Duodenal mucosa (tissue), 2 donors: Measurements from ENCODE around the gene COQ4.

ENCODE experiments used
- H3K27ac ChIP-seq: one replicate; pipeline ENCODE4 v1.7.0; 2013; ENCODE audit warnings: low read depth, low read length
- H3K27me3 ChIP-seq, 2 donors: one replicate each; pipeline ENCODE4 v1.7.0; 2013; ENCODE audit warnings: low read length in 2 of 2, control low read depth in 1 of 2; ENCODE audit not compliant: insufficient read depth in 2 of 2, control insufficient read depth in 1 of 2
- H3K36me3 ChIP-seq, 2 donors: one replicate each; pipeline ENCODE4 v1.7.0; 2013; ENCODE audit warnings: low read length in 2 of 2, control low read depth in 1 of 2; ENCODE audit not compliant: insufficient read depth in 2 of 2, control insufficient read depth in 1 of 2
- H3K4me1 ChIP-seq, 2 donors: one replicate each; pipeline ENCODE4 v1.7.0; 2013; ENCODE audit warnings: low read length in 2 of 2, control low read depth in 1 of 2; ENCODE audit not compliant: insufficient read depth in 2 of 2, control insufficient read depth in 1 of 2
- H3K4me3 ChIP-seq, 2 donors: one replicate each; pipeline ENCODE4 v1.7.0; 2013; ENCODE audit warnings: low read length in 2 of 2, low read depth in 1 of 2
- H3K9ac ChIP-seq, 2 donors: one replicate each; pipeline ENCODE4 v1.7.0; 2013; ENCODE audit warnings: low read length in 2 of 2, low read depth in 1 of 2
- H3K9me3 ChIP-seq, 2 donors: one replicate each; pipeline ENCODE4 v1.7.0; 2013; ENCODE audit warnings: low read length in 2 of 2, control low read depth in 1 of 2; ENCODE audit not compliant: control insufficient read depth in 1 of 2

Gene COQ4

DNA sequence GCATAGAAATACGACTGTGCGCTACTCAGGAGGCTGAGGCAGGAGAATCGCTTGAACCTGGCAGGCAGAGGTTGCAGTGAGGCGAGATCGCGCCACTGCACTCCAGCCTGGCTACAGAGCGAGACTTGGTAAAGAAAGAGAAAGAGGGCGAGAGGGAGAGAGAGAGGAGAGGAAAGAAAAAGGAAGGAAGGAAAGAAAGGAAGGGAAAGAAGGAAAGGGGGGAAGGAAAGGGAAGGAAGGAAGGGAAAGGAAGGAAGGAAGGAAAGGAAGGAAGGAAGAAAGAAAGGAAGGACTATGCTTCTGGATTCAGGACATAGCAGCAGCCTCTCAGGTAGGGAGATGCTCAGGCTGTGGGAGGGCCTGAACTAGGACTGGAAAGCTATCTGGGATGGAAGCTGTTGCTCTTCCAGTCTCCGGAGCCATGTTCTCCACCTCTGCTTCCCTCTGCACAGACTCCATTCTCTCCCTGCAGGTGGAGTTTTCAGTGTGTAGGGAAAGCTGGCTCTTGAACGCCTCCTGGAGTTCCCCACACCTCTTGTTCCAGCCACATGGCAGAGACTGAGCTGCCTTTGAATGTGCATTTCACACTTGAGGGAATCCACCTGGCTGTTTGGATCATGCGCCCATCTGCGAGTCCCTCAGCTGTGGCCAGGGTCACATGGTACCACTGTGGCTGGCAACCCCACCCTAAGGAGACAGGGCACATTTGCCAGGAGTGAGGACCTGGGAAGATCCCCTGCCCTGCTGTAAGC lies 37.4 kb upstream of the COQ4 start:
- Histone ChIP-seq H3K4me3 (no peak overlapping the region), H3K9me3 (no peaks in the 10 kb centered on the region), H3K4me1 (no peaks in the 10 kb centered on the region), H3K27me3 (no peaks in the 10 kb centered on the region), H3K27ac (no peak overlapping the region), H3K36me3 (peaks cover 13 to 26% of the 10 kb centered on the region in 2 donors), H3K9ac (no peak overlapping the region)

DNA sequence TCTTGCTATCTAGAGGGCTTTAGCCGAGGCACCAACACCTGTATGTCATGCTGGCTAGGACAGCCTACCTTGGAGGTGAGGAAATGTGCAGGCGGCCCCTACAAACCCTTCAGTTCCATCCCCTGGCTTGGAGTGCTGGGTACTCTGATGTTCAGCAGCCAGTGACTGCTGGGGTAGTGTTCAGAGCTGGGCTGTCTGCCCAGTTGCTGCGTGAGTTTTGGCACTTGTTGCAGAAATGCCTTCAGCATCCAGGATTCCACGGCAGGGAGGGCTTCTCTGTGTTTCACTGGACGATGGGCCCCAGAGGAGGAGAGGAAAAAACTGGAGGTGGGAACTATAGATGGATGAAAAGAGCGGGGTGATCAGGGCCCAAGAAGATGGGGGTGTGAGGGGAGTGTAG lies 36.2 kb upstream of the COQ4 start:
- H3K27ac ChIP-seq = no peak overlapping the region
- no peaks in the 10 kb centered on the region for H3K4me1 ChIP-seq
- no peaks in the 10 kb centered on the region for H3K9me3 ChIP-seq
- H3K9ac ChIP-seq = no peak overlapping the region
- H3K27me3 ChIP-seq = no peaks in the 10 kb centered on the region
- H3K36me3 ChIP-seq = peaks cover 13 to 26% of the 10 kb centered on the region in 2 donors
- H3K4me3 ChIP-seq = no peak overlapping the region

DNA sequence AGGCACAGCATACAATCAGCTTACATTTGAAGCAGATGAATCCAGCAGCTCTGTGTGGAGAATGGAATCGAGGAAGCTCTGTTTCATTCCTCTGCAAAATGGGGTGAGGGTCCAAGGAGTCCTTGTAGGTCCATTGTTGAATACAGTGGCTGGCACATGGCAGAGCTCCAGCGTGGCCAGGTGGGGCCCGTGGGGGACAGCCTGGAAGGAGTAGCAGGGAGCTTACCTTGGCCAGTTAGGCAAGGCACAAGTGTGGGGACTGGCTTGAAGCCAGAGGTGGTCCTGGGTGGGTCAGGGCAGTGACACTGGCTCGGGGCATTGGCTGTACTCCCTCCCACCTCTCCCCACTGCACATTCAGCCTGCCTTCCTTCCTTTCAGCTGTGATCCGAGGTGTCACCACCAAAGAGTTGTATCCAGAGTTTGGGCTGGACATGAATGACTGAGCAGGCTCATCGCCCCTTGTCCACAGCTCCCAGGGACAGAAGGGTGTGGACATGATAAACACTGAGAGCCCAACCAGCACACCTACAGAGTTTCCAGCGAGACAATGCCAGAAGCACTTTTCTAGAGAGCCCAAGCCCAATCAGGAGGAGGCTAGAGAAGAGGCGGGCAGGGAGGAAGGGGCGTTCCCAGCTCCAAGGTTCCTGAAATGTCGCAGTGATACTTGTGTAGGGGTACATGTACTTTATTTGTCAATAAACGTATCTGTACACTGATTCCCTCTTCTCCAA lies 34.2 kb upstream of the COQ4 start:
- Histone ChIP-seq H3K9me3 (no peaks in the 10 kb centered on the region), H3K27me3 (no peaks in the 10 kb centered on the region), H3K27ac (no peak overlapping the region), H3K4me3 (no peak overlapping the region), H3K9ac (no peak overlapping the region), H3K36me3 (peaks cover 13 to 26% of the 10 kb centered on the region in 2 donors), H3K4me1 (no peaks in the 10 kb centered on the region)

DNA sequence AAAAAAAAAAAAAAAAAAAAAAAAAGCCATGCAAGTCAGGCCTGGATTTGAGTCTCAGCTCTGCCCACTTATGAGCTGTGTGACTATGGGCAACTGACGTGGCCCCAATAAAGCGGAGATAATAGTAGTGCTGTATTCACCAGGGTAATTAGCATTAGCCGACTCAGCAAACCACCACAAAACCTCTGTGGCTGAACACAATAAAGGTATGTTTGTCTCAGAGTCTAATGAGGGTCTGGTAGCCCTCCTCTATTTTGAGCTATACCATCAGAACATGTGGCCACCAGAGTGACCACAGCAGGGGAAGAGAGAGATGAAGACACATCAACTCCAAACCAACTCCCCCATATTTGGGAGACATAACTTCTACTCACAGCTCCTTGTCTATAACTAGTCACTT lies 30.6 kb upstream of the COQ4 start:
- peaks cover 0 to 9% of the 10 kb centered on the region in 2 donors for H3K36me3 ChIP-seq
- H3K4me1 ChIP-seq = peaks cover 14 to 15% of the 10 kb centered on the region in 2 donors
- H3K27me3 ChIP-seq = no peaks in the 10 kb centered on the region
- no peaks in the 10 kb centered on the region for H3K9me3 ChIP-seq
- no peak overlapping the region for H3K27ac ChIP-seq
- no peak overlapping the region for H3K4me3 ChIP-seq
- H3K9ac ChIP-seq = no peak overlapping the region

DNA sequence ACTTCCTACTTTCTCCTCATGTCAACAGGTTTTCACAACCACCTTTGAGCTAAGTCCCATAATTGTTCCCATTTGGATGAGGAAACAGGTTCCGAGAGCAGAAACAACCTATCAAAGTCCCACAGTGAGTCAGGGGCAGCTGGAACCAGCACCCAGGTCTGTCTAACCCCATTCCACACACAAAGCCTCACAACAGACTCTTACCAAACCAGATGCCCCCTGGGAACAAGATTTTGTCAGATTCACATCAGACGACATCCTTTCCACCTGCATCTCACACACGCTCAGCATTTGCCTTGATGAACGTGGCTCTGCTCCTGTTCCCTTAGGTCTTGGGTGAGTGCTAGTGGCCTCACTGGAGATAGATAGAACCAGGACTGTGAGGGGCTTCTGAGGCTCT lies 29.5 kb upstream of the COQ4 start:
- no peak overlapping the region for H3K27ac ChIP-seq
- H3K27me3 ChIP-seq = no peaks in the 10 kb centered on the region
- peaks cover 0 to 8% of the 10 kb centered on the region in 2 donors for H3K36me3 ChIP-seq
- no peaks in the 10 kb centered on the region for H3K9me3 ChIP-seq
- no peak overlapping the region for H3K4me3 ChIP-seq
- peaks cover 21% of the 10 kb centered on the region in 2 donors for H3K4me1 ChIP-seq
- H3K9ac ChIP-seq = no peak overlapping the region

DNA sequence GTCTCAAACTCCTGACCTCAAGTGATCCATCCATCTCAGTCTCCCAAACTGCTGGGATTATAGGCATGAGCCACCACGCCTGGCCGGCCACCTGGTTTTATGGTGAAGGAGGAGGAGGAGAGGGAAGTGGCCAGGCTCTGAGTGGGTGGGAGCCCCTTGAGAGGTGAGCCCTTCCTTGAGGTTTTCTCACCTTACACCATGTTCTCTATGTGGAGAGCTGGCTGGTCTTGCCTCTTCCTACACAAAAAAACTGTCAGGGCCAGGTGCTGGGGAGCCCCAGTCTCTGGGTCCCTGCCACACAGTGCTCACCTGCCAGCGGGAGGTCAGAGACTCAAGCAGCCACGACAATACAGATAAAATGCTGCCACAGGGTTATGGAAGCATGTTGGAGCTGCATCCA lies 28.5 kb upstream of the COQ4 start:
- Histone ChIP-seq H3K4me3 (no peak overlapping the region), H3K9me3 (no peaks in the 10 kb centered on the region), H3K27ac (no peak overlapping the region), H3K27me3 (no peaks in the 10 kb centered on the region), H3K36me3 (no peaks in the 10 kb centered on the region), H3K9ac (no peak overlapping the region), H3K4me1 (peaks cover 28 to 29% of the 10 kb centered on the region in 2 donors)

DNA sequence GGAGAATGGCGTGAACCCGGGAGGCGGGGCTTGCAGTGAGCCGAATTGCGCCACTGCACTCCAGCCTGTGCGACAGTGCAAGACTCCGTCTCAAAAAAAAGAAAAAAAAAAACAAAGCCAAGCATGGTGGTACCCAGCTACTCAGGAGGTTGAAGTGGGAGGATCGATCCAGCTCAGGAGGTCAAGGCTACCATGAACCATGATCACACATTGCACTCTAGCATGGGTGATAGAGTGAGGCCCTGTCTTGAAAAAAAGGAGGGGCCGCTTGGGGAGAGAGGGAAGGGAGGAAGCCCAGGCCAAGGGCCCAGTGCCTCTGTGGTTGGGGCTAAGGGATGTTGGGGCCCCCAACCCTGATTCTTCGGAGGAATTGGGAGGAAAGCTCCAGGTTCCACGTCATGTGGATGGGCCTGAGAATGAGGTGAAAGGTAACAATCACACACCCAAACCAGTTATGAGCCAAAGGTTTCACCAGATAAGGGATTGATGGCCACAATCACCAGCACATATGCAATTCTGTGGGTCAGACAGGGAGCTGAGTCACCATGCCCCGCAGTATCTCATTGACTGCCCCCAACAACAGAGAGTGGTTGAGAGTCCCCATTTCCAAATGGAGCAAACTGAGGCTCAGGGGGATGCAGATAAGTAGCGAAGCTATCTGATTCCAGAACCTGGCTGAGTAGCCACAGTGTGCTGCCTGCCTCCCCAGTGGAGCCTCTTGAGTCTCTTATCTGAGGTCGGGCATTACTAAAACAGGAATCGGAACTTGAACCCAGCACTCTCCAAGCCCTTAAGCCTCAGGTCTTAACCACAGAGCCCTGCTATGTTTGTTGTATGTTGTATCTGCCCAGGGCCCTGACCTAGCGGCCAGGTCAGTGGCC lies 26.1 kb upstream of the COQ4 start:
- H3K36me3 ChIP-seq = no peaks in the 10 kb centered on the region
- no peaks in the 10 kb centered on the region for H3K27me3 ChIP-seq
- H3K4me3 ChIP-seq = peak overlapping the region in 1 of 2 donors; percentile 44
- no peaks in the 10 kb centered on the region for H3K9me3 ChIP-seq
- H3K9ac ChIP-seq = peak overlapping the region in 1 of 2 donors; percentile 47
- H3K27ac ChIP-seq = peak overlapping the region; percentile 43
- H3K4me1 ChIP-seq = peaks cover 29 to 30% of the 10 kb centered on the region in 2 donors

DNA sequence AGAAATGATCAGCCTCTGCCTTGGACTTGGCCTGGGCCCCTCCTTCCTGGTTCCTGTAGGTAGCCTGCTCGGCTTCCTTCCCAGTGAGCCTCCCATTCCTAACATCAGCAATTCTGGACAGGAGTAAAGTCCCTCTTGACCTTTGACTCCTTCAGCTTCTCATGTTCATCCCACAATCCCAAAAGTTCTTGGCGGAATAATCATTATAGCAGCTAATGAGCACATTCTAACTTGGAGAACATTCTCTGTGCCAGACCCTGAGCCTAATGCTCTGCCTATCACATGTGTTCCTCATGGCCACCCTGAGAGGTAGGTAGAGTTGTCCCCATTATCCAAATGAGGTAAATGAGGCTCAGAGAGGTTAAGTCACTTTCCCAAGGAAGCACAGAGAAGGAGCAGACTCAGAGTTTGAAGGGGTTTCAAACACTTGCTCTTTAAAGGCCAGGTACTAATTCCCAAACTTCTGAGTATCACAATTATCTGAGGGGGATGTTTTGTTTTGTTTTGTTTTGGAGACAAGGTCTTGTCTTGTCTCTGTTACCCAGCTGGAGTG lies 25.3 kb upstream of the COQ4 start:
- H3K9ac ChIP-seq = peak overlapping the region in 1 of 2 donors; percentile 47
- H3K36me3 ChIP-seq = no peaks in the 10 kb centered on the region
- peaks cover 29 to 30% of the 10 kb centered on the region in 2 donors for H3K4me1 ChIP-seq
- H3K4me3 ChIP-seq = peak overlapping the region in 1 of 2 donors; percentile 44
- peak overlapping the region; percentile 43 for H3K27ac ChIP-seq
- no peaks in the 10 kb centered on the region for H3K27me3 ChIP-seq
- H3K9me3 ChIP-seq = no peaks in the 10 kb centered on the region

DNA sequence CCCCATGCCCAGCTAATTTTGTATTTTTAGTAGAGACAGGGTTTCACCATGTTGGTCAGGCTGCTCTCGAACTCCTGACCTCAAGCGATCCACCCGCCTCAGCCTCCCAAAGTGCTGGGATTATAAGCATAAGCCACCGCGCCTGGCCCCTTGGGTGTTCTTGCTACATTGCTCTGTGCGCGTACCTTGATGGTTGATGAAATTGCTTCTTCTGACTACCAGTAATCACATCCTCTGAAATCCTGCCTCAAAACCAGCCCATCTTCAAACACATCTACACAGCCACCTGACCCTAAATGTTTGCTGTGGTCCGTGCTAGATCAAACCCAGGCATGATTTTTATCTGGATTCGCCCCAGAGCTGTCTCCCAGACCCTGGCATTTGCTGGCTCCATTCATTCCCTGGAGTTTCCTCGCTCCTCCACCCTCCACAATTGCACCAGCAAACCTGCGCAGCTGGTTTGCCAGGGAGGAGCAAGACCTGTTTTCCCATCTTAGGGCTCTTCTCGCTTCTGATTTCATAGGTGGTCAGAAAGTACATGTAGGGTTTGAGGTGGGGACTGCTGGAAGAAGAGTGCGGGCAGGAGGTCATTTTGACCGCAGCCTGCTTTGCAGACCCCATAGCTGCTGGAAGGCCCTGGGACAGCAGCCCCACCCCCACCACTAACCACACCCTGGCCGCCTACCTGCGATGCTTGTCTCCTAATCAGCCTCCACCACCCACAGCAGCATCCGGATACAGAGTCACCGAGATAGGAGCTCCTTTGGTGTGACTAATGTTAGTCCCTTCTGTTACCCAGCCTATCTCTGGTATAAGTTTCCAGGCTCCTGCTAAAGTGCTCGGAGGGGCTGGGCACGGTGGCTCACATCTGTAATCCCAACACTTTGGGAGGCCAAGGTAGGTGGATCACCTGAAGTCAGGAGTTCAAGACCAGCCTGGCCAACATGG lies 23.8 kb upstream of the COQ4 start:
- H3K9ac ChIP-seq = no peak overlapping the region
- no peaks in the 10 kb centered on the region for H3K27me3 ChIP-seq
- no peak overlapping the region for H3K4me3 ChIP-seq
- no peaks in the 10 kb centered on the region for H3K36me3 ChIP-seq
- peaks cover 29 to 30% of the 10 kb centered on the region in 2 donors for H3K4me1 ChIP-seq
- no peak overlapping the region for H3K27ac ChIP-seq
- no peaks in the 10 kb centered on the region for H3K9me3 ChIP-seq
